ENCODE measurements around the gene LAPTM5. TPM values are rescaled to one million over a fixed set of nuclear protein-coding genes. Genes with fewer than 3 reads are reported as not detected.

LAPTM5 gene
- total and polyA plus RNA-seq, 3 experiments from 2014 or later, result 204 to 589 (median 206) TPM

- peaks cover 4 to 17% (median 8%) of the 10 kb centered on the region in 3 donors for H3K4me1 Mint-ChIP-seq
- no peak overlapping the region for H3K27ac Mint-ChIP-seq
- H3K27ac ChIP-seq (ENCODE audit: low read depth, low read length), result no peak overlapping the region
- H3K36me3 ChIP-seq (ENCODE audit: insufficient read depth, low read length), result no peaks in the 10 kb centered on the region
- DNase-seq, result no peak
- no peaks in the 10 kb centered on the region for H3K36me3 Mint-ChIP-seq
- H3K4me1 ChIP-seq (ENCODE audit: insufficient read depth, low read length), result peaks cover 9% of the 10 kb centered on the region
- H3K4me3 ChIP-seq (ENCODE audit: low read length), result no peak overlapping the region
- H3K27me3 ChIP-seq (ENCODE audit: insufficient read depth, low read length, poor library complexity, severe bottlenecking), result no peaks in the 10 kb centered on the region
- no peak overlapping the region for H3K4me3 Mint-ChIP-seq
- no peaks in the 10 kb centered on the region for H3K9me3 Mint-ChIP-seq
- POLR2A ChIA-PET, result no interaction called here
- CTCF ChIA-PET, result interaction anchor here (12.4 kb wide), 1 partner anchor 61 kb away, joined by 525 read pairs; the partner anchor contains the start of gene MATN1
- peaks cover 4 to 22% of the 10 kb centered on the region in 2 donors for H3K27me3 Mint-ChIP-seq
- no peaks in the 10 kb centered on the region for H3K9me3 ChIP-seq (ENCODE audit: low read length)
These were observed 27.6 kb upstream of the LAPTM5 start for GRCh38 chr1:30785181-30785580.

- no peak overlapping the region for H3K27ac Mint-ChIP-seq
- no peaks in the 10 kb centered on the region for H3K9me3 ChIP-seq (ENCODE audit: low read length)
- no peaks in the 10 kb centered on the region for H3K27me3 ChIP-seq (ENCODE audit: insufficient read depth, low read length, poor library complexity, severe bottlenecking)
- H3K36me3 ChIP-seq (ENCODE audit: insufficient read depth, low read length), result no peaks in the 10 kb centered on the region
- no peaks in the 10 kb centered on the region for H3K9me3 Mint-ChIP-seq
- peaks cover 15 to 28% (median 18%) of the 10 kb centered on the region in 3 donors for H3K4me1 Mint-ChIP-seq
- ChIA-PET CTCF (interaction anchor here (1.1 to 12.4 kb wide), 20 partner anchors 10 to 1547 kb away, joined by 3 to 525 read pairs (median 7); partner anchors contain the start of genes MATN1 and PTPRU), POLR2A (interaction anchor here (0.6 to 2.9 kb wide), 2 partner anchors 40 to 64 kb away, joined by 3 to 24 read pairs; no protein-coding TSS in a partner anchor)
- H3K4me3 ChIP-seq (ENCODE audit: low read length), result no peak overlapping the region
- no peaks in the 10 kb centered on the region for H3K36me3 Mint-ChIP-seq
- H3K27ac ChIP-seq (ENCODE audit: low read depth, low read length), result no peak overlapping the region
- no peak overlapping the region for H3K4me3 Mint-ChIP-seq
- peaks cover 2 to 13% of the 10 kb centered on the region in 2 donors for H3K27me3 Mint-ChIP-seq
- peaks cover 19% of the 10 kb centered on the region for H3K4me1 ChIP-seq (ENCODE audit: insufficient read depth, low read length)
- no peak for DNase-seq
These were observed 25.8 kb upstream of the LAPTM5 start for GRCh38 chr1:30783256-30783915.

- no peaks in the 10 kb centered on the region for H3K36me3 ChIP-seq (ENCODE audit: insufficient read depth, low read length)
- peak overlapping the region in 5 of 7 donors; percentile 45 to 78 (median 55) for H3K4me3 Mint-ChIP-seq
- H3K9me3 ChIP-seq (ENCODE audit: low read length), result no peaks in the 10 kb centered on the region
- ChIA-PET CTCF (interaction anchor here (0.9 to 12.4 kb wide), 24 partner anchors 8 to 1546 kb away, joined by 3 to 525 read pairs (median 6); partner anchors contain the start of genes LAPTM5, MATN1 and PTPRU), POLR2A (interaction anchor here (0.5 to 2.9 kb wide), 3 partner anchors 14 to 63 kb away, joined by 3 to 24 read pairs (median 3); no protein-coding TSS in a partner anchor)
- no peaks in the 10 kb centered on the region for H3K27me3 ChIP-seq (ENCODE audit: insufficient read depth, low read length, poor library complexity, severe bottlenecking)
- H3K4me1 ChIP-seq (ENCODE audit: insufficient read depth, low read length), result peaks cover 19% of the 10 kb centered on the region
- H3K27me3 Mint-ChIP-seq, result peaks cover 2 to 7% of the 10 kb centered on the region in 2 donors
- peak; percentile 60 to 83 (median 64) for DNase-seq
- H3K9me3 Mint-ChIP-seq, result no peaks in the 10 kb centered on the region
- H3K27ac Mint-ChIP-seq, result peak overlapping the region in 5 of 8 donors; percentile 34 to 97 (median 66)
- H3K4me1 Mint-ChIP-seq, result peaks cover 15 to 29% (median 18%) of the 10 kb centered on the region in 3 donors
- no peaks in the 10 kb centered on the region for H3K36me3 Mint-ChIP-seq
- peak overlapping the region; percentile 26 for H3K4me3 ChIP-seq (ENCODE audit: low read length)
- peak overlapping the region; percentile 1 for H3K27ac ChIP-seq (ENCODE audit: low read depth, low read length)
These were observed 25.0 kb upstream of the LAPTM5 start for GRCh38 chr1:30782361-30783255.

GRCh38 chr1:30781906-30782305 lies 24.3 kb upstream of the LAPTM5 start:
- Histone ChIP-seq H3K4me1 (ENCODE audit: insufficient read depth, low read length) (peaks cover 19% of the 10 kb centered on the region), H3K27me3 (ENCODE audit: insufficient read depth, low read length, poor library complexity, severe bottlenecking) (no peaks in the 10 kb centered on the region), H3K27ac (ENCODE audit: low read depth, low read length) (no peak overlapping the region), H3K36me3 (ENCODE audit: insufficient read depth, low read length) (no peaks in the 10 kb centered on the region), H3K4me3 (ENCODE audit: low read length) (no peak overlapping the region), H3K9me3 (ENCODE audit: low read length) (no peaks in the 10 kb centered on the region)
- peaks cover 2 to 3% of the 10 kb centered on the region in 2 donors for H3K27me3 Mint-ChIP-seq
- ChIA-PET POLR2A (interaction anchor here (0.5 to 2.9 kb wide), 2 partner anchors 13 to 62 kb away, joined by 3 to 24 read pairs; no protein-coding TSS in a partner anchor), CTCF (interaction anchor here (0.9 to 12.4 kb wide), 17 partner anchors 9 to 1546 kb away, joined by 3 to 525 read pairs (median 7); partner anchors contain the start of genes LAPTM5, MATN1 and PTPRU)
- H3K36me3 Mint-ChIP-seq, result no peaks in the 10 kb centered on the region
- H3K4me3 Mint-ChIP-seq, result no peak overlapping the region
- H3K27ac Mint-ChIP-seq, result peak overlapping the region in 1 of 8 donors; percentile 43
- no peaks in the 10 kb centered on the region for H3K9me3 Mint-ChIP-seq
- peaks cover 15 to 29% (median 18%) of the 10 kb centered on the region in 3 donors for H3K4me1 Mint-ChIP-seq
- no peak for DNase-seq

GRCh38 chr1:30780409-30780808 lies 22.8 kb upstream of the LAPTM5 start:
- Mint-ChIP-seq H3K9me3 (no peaks in the 10 kb centered on the region), H3K4me1 (peaks cover 15 to 29% (median 18%) of the 10 kb centered on the region in 3 donors), H3K36me3 (no peaks in the 10 kb centered on the region), H3K27me3 (no peaks in the 10 kb centered on the region), H3K27ac (no peak overlapping the region), H3K4me3 (no peak overlapping the region)
- H3K4me1 ChIP-seq (ENCODE audit: insufficient read depth, low read length), result peaks cover 19% of the 10 kb centered on the region
- ChIA-PET CTCF (interaction anchor here (0.8 to 12.4 kb wide), 14 partner anchors 10 to 56 kb away, joined by 3 to 525 read pairs (median 6); partner anchors contain the start of genes LAPTM5 and MATN1), POLR2A (interaction anchor here (0.7 to 1.4 kb wide), 4 partner anchors 21 to 1210 kb away, joined by 3 to 12 read pairs (median 4); no protein-coding TSS in a partner anchor)
- no peaks in the 10 kb centered on the region for H3K36me3 ChIP-seq (ENCODE audit: insufficient read depth, low read length)
- no peak overlapping the region for H3K27ac ChIP-seq (ENCODE audit: low read depth, low read length)
- no peaks in the 10 kb centered on the region for H3K9me3 ChIP-seq (ENCODE audit: low read length)
- DNase-seq, result no peak
- H3K4me3 ChIP-seq (ENCODE audit: low read length), result no peak overlapping the region
- H3K27me3 ChIP-seq (ENCODE audit: insufficient read depth, low read length, poor library complexity, severe bottlenecking), result no peaks in the 10 kb centered on the region

GRCh38 chr1:30779294-30780071 lies 21.9 kb upstream of the LAPTM5 start:
- peak overlapping the region in 5 of 7 donors; percentile 19 to 49 (median 23) for H3K4me3 Mint-ChIP-seq
- H3K27ac ChIP-seq (ENCODE audit: low read depth, low read length), result peak overlapping the region; percentile 78

GRCh38 chr1:30778979-30779293 lies 21.4 kb upstream of the LAPTM5 start:
- no peaks in the 10 kb centered on the region for H3K27me3 Mint-ChIP-seq
- no peaks in the 10 kb centered on the region for H3K36me3 ChIP-seq (ENCODE audit: insufficient read depth, low read length)
- peaks cover 19% of the 10 kb centered on the region for H3K4me1 ChIP-seq (ENCODE audit: insufficient read depth, low read length)
- H3K36me3 Mint-ChIP-seq, result no peaks in the 10 kb centered on the region
- ChIA-PET POLR2A (interaction anchor here (1.1 to 1.4 kb wide), 3 partner anchors 32 to 60 kb away, joined by 4 to 7 read pairs (median 4); no protein-coding TSS in a partner anchor), CTCF (interaction anchor here (0.9 to 12.4 kb wide), 13 partner anchors 14 to 132 kb away, joined by 3 to 525 read pairs (median 6); partner anchors contain the start of gene MATN1)
- DNase-seq, result no peak
- H3K4me1 Mint-ChIP-seq, result peaks cover 15 to 29% (median 18%) of the 10 kb centered on the region in 3 donors
- H3K9me3 Mint-ChIP-seq, result no peaks in the 10 kb centered on the region
- H3K4me3 Mint-ChIP-seq, result peak overlapping the region in 3 of 7 donors; percentile 19 to 49 (median 20)
- peak overlapping the region; percentile 78 for H3K27ac ChIP-seq (ENCODE audit: low read depth, low read length)
- H3K4me3 ChIP-seq (ENCODE audit: low read length), result peak overlapping the region; percentile 33
- H3K27ac Mint-ChIP-seq, result peak overlapping the region in 6 of 8 donors; percentile 3 to 81 (median 38)
- no peaks in the 10 kb centered on the region for H3K9me3 ChIP-seq (ENCODE audit: low read length)
- H3K27me3 ChIP-seq (ENCODE audit: insufficient read depth, low read length, poor library complexity, severe bottlenecking), result no peaks in the 10 kb centered on the region

More at GRCh38 chr1:30779294-30780071, 21.9 kb upstream of the LAPTM5 start:
- H3K4me1 ChIP-seq (ENCODE audit: insufficient read depth, low read length), result peaks cover 19% of the 10 kb centered on the region
- peak; percentile 82 to 93 (median 91) for DNase-seq
- POLR2A ChIA-PET, result interaction anchor here (0.7 to 1.4 kb wide), 8 partner anchors 22 to 1211 kb away, joined by 3 to 12 read pairs (median 4); no protein-coding TSS in a partner anchor
- H3K36me3 ChIP-seq (ENCODE audit: insufficient read depth, low read length), result no peaks in the 10 kb centered on the region
- peak overlapping the region; percentile 33 for H3K4me3 ChIP-seq (ENCODE audit: low read length)
- no peaks in the 10 kb centered on the region for H3K27me3 Mint-ChIP-seq
- no peaks in the 10 kb centered on the region for H3K9me3 ChIP-seq (ENCODE audit: low read length)
- H3K36me3 Mint-ChIP-seq, result no peaks in the 10 kb centered on the region
- no peaks in the 10 kb centered on the region for H3K27me3 ChIP-seq (ENCODE audit: insufficient read depth, low read length, poor library complexity, severe bottlenecking)
- peaks cover 15 to 29% (median 18%) of the 10 kb centered on the region in 3 donors for H3K4me1 Mint-ChIP-seq
- CTCF ChIA-PET, result interaction anchor here (0.6 to 12.4 kb wide), 26 partner anchors 9 to 150 kb away, joined by 3 to 525 read pairs (median 5); partner anchors contain the start of genes LAPTM5 and MATN1
- H3K27ac Mint-ChIP-seq, result peak overlapping the region in 7 of 8 donors; percentile 3 to 81 (median 36)
- no peaks in the 10 kb centered on the region for H3K9me3 Mint-ChIP-seq

All from CD8-positive, alpha-beta memory T cell (primary cell).